Fibroblast of mammary gland (primary cell): ENCODE results near the gene ABCB8.

Experiments used
- DNase-seq: peaks from one replicate; pipeline ENCODE4 v3.0.0-alpha.2; 2010; ENCODE audit warnings: low read depth
- H3K4me3 ChIP-seq: 2 replicates; pipeline ENCODE4 v1.5.1; 2011; ENCODE audit warnings: low read depth, mild to moderate bottlenecking, low read length, moderate library complexity; ENCODE audit not compliant: control insufficient read depth
- TF ChIP-seq, protein P1 (sequence below): conservative IDR thresholded peaks from 2 replicates; pipeline ENCODE4 v1.5.1; 2011; ENCODE audit warnings: low read depth, low read length, inconsistent platforms; ENCODE audit not compliant: control insufficient read depth, insufficient read depth

ABCB8 gene

GRCh38 chr7:151047976-151048815, 19.9 kb downstream of the ABCB8 start, which contains the start of gene ASIC3:
Gene ASIC3 (plus strand): TSS chr7:151048531. CDS start chr7:151048886, 355 bp downstream.
- no peak for DNase-seq
- H3K4me3 ChIP-seq: no peak within 1 kb of the TSS
- TF ChIP-seq, protein P1, sequence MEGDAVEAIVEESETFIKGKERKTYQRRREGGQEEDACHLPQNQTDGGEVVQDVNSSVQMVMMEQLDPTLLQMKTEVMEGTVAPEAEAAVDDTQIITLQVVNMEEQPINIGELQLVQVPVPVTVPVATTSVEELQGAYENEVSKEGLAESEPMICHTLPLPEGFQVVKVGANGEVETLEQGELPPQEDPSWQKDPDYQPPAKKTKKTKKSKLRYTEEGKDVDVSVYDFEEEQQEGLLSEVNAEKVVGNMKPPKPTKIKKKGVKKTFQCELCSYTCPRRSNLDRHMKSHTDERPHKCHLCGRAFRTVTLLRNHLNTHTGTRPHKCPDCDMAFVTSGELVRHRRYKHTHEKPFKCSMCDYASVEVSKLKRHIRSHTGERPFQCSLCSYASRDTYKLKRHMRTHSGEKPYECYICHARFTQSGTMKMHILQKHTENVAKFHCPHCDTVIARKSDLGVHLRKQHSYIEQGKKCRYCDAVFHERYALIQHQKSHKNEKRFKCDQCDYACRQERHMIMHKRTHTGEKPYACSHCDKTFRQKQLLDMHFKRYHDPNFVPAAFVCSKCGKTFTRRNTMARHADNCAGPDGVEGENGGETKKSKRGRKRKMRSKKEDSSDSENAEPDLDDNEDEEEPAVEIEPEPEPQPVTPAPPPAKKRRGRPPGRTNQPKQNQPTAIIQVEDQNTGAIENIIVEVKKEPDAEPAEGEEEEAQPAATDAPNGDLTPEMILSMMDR: no peak

- H3K4me3 ChIP-seq: no peak overlapping the region
- TF ChIP-seq, protein P1: no peak
- DNase-seq: no peak
Observed at GRCh38 chr7:151048911-151049463, 20.7 kb downstream of the ABCB8 start.

GRCh38 chr7:151051108-151051507, 22.9 kb downstream of the ABCB8 start:
- H3K4me3 ChIP-seq: no peak overlapping the region
- TF ChIP-seq, protein P1: no peak
- DNase-seq: peak; percentile 61

DNA sequence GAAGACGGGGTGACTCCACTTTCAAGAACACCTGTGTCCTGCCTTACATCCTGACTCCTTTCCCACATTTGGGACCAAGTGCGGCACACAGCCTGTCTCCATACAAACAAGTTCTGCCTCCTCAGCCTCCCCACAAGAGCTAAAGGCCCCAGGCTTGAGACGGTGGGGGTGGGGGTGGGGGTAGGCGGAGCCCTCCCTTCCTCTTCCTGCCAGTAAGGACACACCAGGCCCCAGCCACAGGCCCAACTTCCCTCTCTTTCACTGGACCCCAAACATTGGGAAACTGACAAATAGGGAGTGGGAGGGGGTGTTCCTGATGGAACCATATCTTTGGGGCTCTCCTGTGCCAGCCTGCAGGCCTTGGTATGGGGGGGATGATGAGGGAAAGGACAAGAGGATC, 24.8 kb downstream of the ABCB8 start:
- no peak for DNase-seq
- no peak overlapping the region for H3K4me3 ChIP-seq
- TF ChIP-seq, protein P1: no peak

GRCh38 chr7:151053751-151054150, 25.5 kb downstream of the ABCB8 start:
- DNase-seq: no peak
- H3K4me3 ChIP-seq: no peak overlapping the region
- TF ChIP-seq, protein P1: no peak

- no peak overlapping the region for H3K4me3 ChIP-seq
- TF ChIP-seq, protein P1: no peak
- DNase-seq: no peak
Observed at GRCh38 chr7:151056283-151056665, 28.0 kb downstream of the ABCB8 start.
